Inflammatory macrophage treated with lipopolysaccharide for 1 hour (primary cell): ENCODE measurements around the gene HES5.
"Not testable (repeated sequence)": the region's sequence is repeated elsewhere in the genome, so short reads cannot be mapped to it uniquely, and the experiment has no call there.

Experiments
- DNase-seq, 2 donors: peaks; one replicate each; pipeline ENCODE4 v3.0.0-alpha.2; 2020 to 2022

The HES5 gene, protein sequence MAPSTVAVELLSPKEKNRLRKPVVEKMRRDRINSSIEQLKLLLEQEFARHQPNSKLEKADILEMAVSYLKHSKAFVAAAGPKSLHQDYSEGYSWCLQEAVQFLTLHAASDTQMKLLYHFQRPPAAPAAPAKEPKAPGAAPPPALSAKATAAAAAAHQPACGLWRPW

DNA sequence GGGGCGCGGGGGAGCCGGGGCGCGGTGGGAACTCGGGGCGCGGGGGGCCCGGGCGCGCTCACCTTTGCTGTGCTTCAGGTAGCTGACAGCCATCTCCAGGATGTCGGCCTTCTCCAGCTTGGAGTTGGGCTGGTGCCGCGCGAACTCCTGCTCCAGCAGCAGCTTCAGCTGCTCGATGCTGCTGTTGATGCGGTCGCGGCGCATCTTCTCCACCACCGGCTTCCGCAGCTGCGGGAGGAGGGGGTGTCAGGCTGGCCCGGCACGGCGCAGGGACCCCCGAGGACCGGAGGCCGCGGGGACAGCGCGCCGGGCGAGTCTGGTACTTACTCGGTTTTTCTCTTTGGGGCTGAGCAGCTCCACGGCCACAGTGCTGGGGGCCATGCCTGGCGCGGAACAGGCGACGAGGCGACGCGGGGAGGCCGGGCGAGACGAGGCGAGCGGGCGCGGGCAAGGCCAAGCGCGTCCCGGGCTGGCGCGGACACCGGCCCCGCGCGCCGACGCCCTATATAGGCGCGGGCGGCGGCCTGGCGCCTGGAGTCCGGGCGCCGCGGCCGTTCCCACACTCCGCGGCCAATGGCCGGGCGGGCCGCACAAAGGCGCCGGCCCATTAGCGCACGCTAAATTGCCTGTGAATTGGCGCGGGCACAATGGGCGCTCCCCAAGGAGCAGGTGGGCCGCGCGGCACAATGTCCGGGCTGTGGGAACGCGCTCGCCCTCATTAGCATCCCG is at the start of gene HES5:
HES5 (minus strand) TSS at position 480 of the 729 bp plus-strand sequence; CDS start at position 381, 99 bp downstream.
- DNase-seq = no peak

DNA sequence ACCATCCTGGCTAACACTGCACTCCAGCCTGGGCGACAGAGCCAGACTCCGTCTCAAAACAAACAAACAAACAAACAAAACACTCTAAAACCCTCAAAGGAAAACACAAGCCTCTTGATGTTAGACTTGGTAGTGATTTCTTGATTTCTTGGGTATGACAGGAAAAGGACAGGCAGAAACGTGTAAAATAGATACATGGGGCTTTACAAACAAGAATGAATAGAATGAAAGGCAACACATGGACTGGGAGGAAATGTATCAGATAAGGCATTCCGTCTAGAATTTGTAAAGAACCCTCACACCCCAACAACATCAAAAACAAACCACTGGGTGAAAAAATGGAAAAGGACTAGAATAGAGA is 48.7 kb upstream of the HES5 start:
- no peak for DNase-seq

- peak in 1 of 2 donors; percentile 43 for DNase-seq
Observed at GRCh38 chr1:2577565-2578075, 47.6 kb upstream of the HES5 start.

- peak in 1 of 2 donors; percentile 40 for DNase-seq
Observed at GRCh38 chr1:2575801-2576663, 46.0 kb upstream of the HES5 start.

DNA sequence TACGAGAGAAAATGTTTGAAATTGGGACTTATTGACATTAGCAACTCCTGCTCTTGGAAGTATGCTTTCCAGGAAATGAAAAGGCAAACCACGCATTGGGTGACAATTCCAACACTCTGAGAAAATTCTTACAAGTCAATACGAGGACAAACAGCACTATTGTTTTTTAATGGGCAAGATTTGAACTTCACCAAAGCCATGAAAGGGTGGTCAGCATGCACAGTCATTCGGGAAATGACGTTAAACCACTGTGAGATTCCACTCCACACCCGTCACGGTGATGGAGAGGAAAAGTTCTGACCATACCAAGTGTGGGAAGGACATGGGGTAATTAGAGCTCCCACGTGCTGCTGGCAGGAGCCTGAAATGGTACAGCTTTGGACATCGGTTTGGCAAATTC is 44.3 kb upstream of the HES5 start:
- no peak for DNase-seq

- peak; percentile 64 to 83 for DNase-seq
Observed at GRCh38 chr1:2573250-2573920, 43.3 kb upstream of the HES5 start.

DNA sequence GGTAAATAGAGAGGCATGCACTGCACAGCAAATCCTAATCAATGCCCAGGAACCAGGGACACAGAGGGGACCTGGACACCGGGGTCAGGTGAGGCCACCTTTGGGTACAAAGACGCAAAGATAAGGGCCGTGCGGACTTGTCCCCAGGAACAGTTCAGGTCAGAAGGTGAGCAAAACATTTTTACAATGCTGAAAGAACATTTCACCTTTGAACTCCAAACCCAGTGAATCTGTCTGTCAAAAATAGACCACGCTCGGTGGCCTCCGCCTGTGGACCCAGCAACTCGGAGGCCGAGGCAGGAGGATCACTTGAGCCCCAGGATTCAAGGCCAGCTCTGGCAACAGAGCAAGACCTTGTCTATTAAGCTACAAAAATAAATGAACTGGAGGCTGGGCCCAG is 41.3 kb upstream of the HES5 start:
- DNase-seq = no peak

GRCh38 chr1:2570332-2570731 is 40.3 kb upstream of the HES5 start:
- no peak for DNase-seq

GRCh38 chr1:2569703-2570102 is 39.6 kb upstream of the HES5 start:
- not testable (repeated sequence) for DNase-seq

GRCh38 chr1:2569060-2569459 is 39.0 kb upstream of the HES5 start:
- DNase-seq = no peak

DNA sequence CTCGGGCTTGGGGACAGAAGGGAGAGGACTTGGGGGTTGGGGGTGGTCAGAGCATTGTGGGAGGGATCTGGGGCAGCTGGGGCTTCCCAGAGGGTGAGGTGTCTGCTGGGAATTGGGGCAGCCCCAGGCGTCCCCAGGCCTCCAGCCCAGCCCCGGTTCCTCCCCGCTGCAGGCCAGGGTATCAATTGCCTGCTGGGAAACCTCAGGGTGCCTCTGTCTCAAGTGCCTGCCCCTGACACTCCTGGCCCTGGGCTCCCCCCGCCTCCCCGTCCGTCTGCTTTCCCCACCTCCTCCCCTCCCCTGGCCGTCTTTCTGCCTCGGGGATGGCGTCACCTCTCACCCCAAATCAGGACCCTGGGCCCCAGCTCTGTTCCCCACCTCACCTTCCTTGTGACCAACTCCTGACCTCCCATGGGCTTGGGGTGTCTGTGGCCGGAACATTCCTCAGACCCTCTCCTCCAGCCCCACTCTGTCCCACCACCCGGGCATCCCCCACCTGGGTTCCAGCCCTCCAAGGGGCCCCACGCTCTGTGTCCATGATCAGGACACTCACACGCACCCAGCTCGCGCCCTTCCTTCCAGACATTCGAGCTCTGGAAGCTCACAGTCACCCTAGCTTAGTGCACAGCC is 38.2 kb upstream of the HES5 start:
- DNase-seq = not testable (repeated sequence)

DNA sequence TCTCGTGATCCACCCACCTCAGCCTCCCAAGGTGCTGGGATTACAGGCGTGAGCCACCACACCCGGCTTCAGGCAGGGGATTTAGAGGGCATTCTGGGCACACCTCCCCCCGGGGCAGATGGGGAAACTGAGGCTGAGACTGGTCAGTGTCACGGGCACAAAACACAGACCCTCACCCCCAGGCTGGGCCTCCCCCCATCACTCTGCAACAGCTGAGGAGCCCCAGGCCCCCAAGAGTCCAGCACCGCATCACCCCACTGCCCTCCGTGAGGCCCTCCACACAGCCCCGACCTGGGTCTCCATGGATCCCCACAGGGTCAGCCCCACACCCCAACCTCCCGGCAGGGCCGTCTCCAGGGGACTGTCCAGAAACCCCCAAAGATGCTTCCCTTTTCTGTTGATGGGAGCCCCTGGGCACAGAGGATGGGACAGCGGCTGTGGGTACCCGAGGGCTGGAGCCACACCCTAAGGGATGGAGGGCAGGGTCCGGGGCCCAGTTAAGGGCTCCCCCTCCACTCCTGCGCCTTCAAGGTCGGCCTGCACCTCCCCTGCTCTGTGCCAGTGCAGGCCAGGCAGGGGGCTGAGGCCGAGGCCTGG is 37.1 kb upstream of the HES5 start:
- no peak for DNase-seq

- no peak for DNase-seq
Observed at GRCh38 chr1:2566101-2567045, 36.3 kb upstream of the HES5 start.

DNA sequence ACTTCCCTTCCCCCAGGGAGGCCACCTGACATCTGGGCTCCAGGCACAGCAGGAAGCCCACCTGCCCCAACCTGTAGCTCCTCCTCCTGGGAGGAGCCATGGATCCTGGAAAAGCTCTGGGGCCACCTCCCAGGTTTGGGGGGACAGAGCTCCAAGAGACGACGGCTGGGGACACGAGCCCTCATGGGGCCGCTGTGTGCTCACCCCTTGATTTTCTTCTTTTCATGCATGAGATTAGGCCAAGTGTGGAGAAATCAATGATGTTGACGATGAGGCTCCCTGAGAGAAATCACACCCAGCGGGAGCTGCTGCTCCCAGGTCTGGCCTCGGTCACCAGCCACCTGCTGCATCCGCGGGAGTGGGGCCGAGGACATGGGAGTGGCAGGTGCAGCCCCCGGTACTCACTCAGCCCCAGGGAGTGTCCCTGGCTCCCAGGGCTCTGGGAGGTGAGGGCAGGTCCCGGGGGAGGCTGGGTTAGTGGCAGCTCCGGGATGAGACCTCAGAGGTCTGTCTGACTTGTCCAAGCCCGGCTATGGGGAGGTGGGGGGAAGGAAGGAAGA is 34.8 kb upstream of the HES5 start:
- no peak for DNase-seq

- no peak for DNase-seq
Observed at GRCh38 chr1:2564006-2564814, 34.1 kb upstream of the HES5 start.

DNA sequence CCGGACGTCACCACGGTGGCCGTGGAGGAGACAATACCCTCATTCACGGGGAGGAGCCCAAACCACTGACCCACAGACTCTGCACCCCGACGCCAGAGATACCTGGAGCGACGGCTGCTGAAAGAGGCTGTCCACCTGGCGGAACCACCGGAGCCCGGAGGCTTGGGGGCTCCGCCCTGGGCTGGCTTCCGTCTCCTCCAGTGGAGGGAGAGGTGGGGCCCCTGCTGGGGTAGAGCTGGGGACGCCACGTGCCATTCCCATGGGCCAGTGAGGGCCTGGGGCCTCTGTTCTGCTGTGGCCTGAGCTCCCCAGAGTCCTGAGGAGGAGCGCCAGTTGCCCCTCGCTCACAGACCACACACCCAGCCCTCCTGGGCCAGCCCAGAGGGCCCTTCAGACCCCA is 33.1 kb upstream of the HES5 start:
- DNase-seq = no peak

- DNase-seq = no peak
Observed at GRCh38 chr1:2561898-2562895, 32.1 kb upstream of the HES5 start.

- DNase-seq = no peak
Observed at GRCh38 chr1:2561446-2561845, 31.4 kb upstream of the HES5 start.
